ENCODE measurements around the gene GJD3. TPM values are rescaled to one million over a fixed set of nuclear protein-coding genes. Genes with fewer than 3 reads are reported as not detected.

Gene GJD3
- polyA plus RNA-seq, 3 donors, result not detected

- Histone ChIP-seq H3K9ac (ENCODE audit: insufficient read depth, low read length, poor library complexity, severe bottlenecking) (no peak overlapping the region), H2AFZ (ENCODE audit: insufficient read depth, low read depth, low read length, poor library complexity, severe bottlenecking) (no peak overlapping the region), H3K79me2 (ENCODE audit: insufficient read depth, low read length) (no peaks in the 10 kb centered on the region), H4K20me1 (ENCODE audit: insufficient read depth, low read length) (no peaks in the 10 kb centered on the region), H3K4me3 (replicated peaks in 1 of 3; ENCODE audit: low read depth in 2 of 3, low read length in 3 of 3) (no peak overlapping the region), H3K27ac (ENCODE audit: low read depth in 1 of 2, low read length in 2 of 2) (no peak overlapping the region), H3K9me3 (replicated peaks in 1 of 2; ENCODE audit: control insufficient read depth in 1 of 2, insufficient read depth in 1 of 2, low read length in 2 of 2) (peaks cover 0 to 12% of the 10 kb centered on the region in 2 donors), H3K4me1 (ENCODE audit: control insufficient read depth in 1 of 2, insufficient read depth in 2 of 2, low read length in 2 of 2) (peaks cover 0 to 13% of the 10 kb centered on the region in 2 donors), H3K27me3 (ENCODE audit: control insufficient read depth in 2 of 2, insufficient read depth in 2 of 2, low read length in 2 of 2) (no peaks in the 10 kb centered on the region), H3K4me2 (replicated peaks; ENCODE audit: extremely low read depth, low read length, poor library complexity, severe bottlenecking) (no peak overlapping the region), H3K36me3 (replicated peaks in 1 of 2; ENCODE audit: control insufficient read depth in 1 of 2, insufficient read depth in 2 of 2, low read length in 2 of 2) (no peaks in the 10 kb centered on the region)
- H3K27ac Mint-ChIP-seq, result peak overlapping the region in 2 of 7 donors; percentile 22 to 49
- DNase-seq, result no peak
- H3K4me3 Mint-ChIP-seq, result no peak overlapping the region
- H3K36me3 Mint-ChIP-seq, result peaks cover 3 to 6% of the 10 kb centered on the region in 2 donors
- peaks cover 1 to 9% (median 6%) of the 10 kb centered on the region in 3 donors for H3K27me3 Mint-ChIP-seq (ENCODE audit: low read depth in 3 of 3)
- intact Hi-C loops (cut with micrococcal nuclease), result no loop called here
- peaks cover 29% of the 10 kb centered on the region for H3K4me1 Mint-ChIP-seq
- WGBS (ENCODE audit: insufficient coverage), result 100% methylated on average over 1 of the region's 2 CpGs
- TF ChIP-seq, protein P1, sequence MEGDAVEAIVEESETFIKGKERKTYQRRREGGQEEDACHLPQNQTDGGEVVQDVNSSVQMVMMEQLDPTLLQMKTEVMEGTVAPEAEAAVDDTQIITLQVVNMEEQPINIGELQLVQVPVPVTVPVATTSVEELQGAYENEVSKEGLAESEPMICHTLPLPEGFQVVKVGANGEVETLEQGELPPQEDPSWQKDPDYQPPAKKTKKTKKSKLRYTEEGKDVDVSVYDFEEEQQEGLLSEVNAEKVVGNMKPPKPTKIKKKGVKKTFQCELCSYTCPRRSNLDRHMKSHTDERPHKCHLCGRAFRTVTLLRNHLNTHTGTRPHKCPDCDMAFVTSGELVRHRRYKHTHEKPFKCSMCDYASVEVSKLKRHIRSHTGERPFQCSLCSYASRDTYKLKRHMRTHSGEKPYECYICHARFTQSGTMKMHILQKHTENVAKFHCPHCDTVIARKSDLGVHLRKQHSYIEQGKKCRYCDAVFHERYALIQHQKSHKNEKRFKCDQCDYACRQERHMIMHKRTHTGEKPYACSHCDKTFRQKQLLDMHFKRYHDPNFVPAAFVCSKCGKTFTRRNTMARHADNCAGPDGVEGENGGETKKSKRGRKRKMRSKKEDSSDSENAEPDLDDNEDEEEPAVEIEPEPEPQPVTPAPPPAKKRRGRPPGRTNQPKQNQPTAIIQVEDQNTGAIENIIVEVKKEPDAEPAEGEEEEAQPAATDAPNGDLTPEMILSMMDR (IDR thresholded peaks at IDR 0.05), result no peak
- peaks cover 6 to 27% (median 18%) of the 10 kb centered on the region in 7 donors for H3K9me3 Mint-ChIP-seq
Measured at GRCh38 chr17:40372031-40372430, 7.5 kb upstream of the GJD3 start.

- Histone ChIP-seq H3K79me2 (ENCODE audit: insufficient read depth, low read length) (no peaks in the 10 kb centered on the region), H3K4me2 (replicated peaks; ENCODE audit: extremely low read depth, low read length, poor library complexity, severe bottlenecking) (no peak overlapping the region), H4K20me1 (ENCODE audit: insufficient read depth, low read length) (no peaks in the 10 kb centered on the region), H3K27me3 (ENCODE audit: control insufficient read depth in 2 of 2, insufficient read depth in 2 of 2, low read length in 2 of 2) (no peaks in the 10 kb centered on the region), H3K4me3 (replicated peaks in 1 of 3; ENCODE audit: low read depth in 2 of 3, low read length in 3 of 3) (no peak overlapping the region), H3K9ac (ENCODE audit: insufficient read depth, low read length, poor library complexity, severe bottlenecking) (no peak overlapping the region), H3K4me1 (ENCODE audit: control insufficient read depth in 1 of 2, insufficient read depth in 2 of 2, low read length in 2 of 2) (peaks cover 0 to 13% of the 10 kb centered on the region in 2 donors), H3K27ac (ENCODE audit: low read depth in 1 of 2, low read length in 2 of 2) (no peak overlapping the region), H3K36me3 (replicated peaks in 1 of 2; ENCODE audit: control insufficient read depth in 1 of 2, insufficient read depth in 2 of 2, low read length in 2 of 2) (no peaks in the 10 kb centered on the region), H2AFZ (ENCODE audit: insufficient read depth, low read depth, low read length, poor library complexity, severe bottlenecking) (peak overlapping the region; percentile 21), H3K9me3 (replicated peaks in 1 of 2; ENCODE audit: control insufficient read depth in 1 of 2, insufficient read depth in 1 of 2, low read length in 2 of 2) (peaks cover 0 to 12% of the 10 kb centered on the region in 2 donors)
- Mint-ChIP-seq H3K36me3 (peaks cover 3 to 6% of the 10 kb centered on the region in 2 donors), H3K27me3 (ENCODE audit: low read depth in 3 of 3) (peaks cover 1 to 5% (median 3%) of the 10 kb centered on the region in 3 donors), H3K4me3 (no peak overlapping the region), H3K27ac (peak overlapping the region in 2 of 7 donors; percentile 8 to 15), H3K4me1 (peaks cover 26% of the 10 kb centered on the region), H3K9me3 (peaks cover 1 to 24% (median 13%) of the 10 kb centered on the region in 7 donors)
- TF ChIP-seq, protein P1 (IDR thresholded peaks at IDR 0.05), result no peak
- 92% methylated on average over 9 of the region's 16 CpGs for WGBS (ENCODE audit: insufficient coverage)
- peak in 1 of 3 donors; percentile 12 for DNase-seq
- intact Hi-C loops (cut with micrococcal nuclease), result no loop called here
Measured at GRCh38 chr17:40371261-40371929, 6.9 kb upstream of the GJD3 start.

Measured in CD14-positive monocyte (primary cell).